ENCODE data around the gene CBX4.

The CBX4 gene

DNA sequence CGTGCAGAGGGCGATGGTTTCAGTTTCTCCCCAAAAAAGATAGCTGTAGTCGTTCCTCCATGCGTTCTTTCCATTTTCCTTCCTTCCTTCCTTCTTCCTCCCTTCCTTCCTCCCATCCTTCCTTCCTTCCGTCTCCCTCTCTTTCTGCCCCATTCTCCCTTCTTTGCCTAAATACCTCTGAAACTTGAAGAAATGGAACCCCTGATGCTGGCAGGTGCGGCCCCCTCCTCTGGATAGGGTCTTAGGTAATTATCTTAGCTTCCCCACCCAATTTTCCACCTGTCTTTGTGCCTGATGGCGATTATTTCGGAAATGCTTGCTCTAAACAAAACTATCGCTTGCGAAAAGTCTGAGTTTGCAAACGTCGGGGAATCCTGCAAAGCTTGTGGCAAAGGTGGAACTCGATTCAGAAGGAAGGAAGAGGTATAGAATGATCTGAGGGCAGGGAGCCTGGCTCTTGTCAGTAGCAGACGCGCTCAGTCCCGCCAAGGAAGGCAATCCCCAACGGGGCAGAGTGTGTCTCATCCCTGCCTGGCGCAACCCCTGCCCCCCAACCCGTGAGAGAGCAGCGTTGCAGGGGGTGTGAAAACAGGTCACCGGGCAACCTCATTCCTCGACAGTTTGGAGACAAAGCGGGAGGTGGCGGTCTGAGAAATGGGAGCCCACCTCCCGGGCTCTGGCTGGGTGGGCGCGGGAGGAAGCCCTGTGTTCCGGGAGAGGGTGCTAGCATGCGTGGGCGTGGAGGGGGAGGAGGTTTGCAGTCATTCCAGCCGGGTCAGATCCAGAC, 39.5 kb downstream of the CBX4 start:
- Histone ChIP-seq H3F3A (ENCODE audit: insufficient read depth) (peaks cover 3% of the 10 kb centered on the region; the same call in 1 of the 2 replicates), H3K4me3 (ENCODE audit: insufficient read depth, low read length, poor library complexity, severe bottlenecking) (no peak overlapping the region), H3K27ac (ENCODE audit: low read depth, low read length) (no peak overlapping the region), H4K20me1 (ENCODE audit: low read depth, low read length) (no peaks in the 10 kb centered on the region), H3K9me3 (ENCODE audit: insufficient read depth, low read length) (no peaks in the 10 kb centered on the region), H2AFZ (ENCODE audit: low read depth, low read length, severe bottlenecking) (peak overlapping the region; percentile 47), H3K4me2 (ENCODE audit: low read depth, low read length, poor library complexity, severe bottlenecking) (peak overlapping the region; percentile 49), H3K9me2 (replicated peaks; ENCODE audit: insufficient read depth, low read length) (no peaks in the 10 kb centered on the region), H3K79me2 (ENCODE audit: insufficient read depth, low read length) (peaks cover 6% of the 10 kb centered on the region), H3K36me3 (ENCODE audit: low read length) (no peaks in the 10 kb centered on the region), H3K9ac (ENCODE audit: low read length) (no peak overlapping the region; the same call in 1 of the 2 replicates), H3K27me3 (ENCODE audit: low read length) (no peaks in the 10 kb centered on the region)
- TF ChIP-seq, protein P1, sequence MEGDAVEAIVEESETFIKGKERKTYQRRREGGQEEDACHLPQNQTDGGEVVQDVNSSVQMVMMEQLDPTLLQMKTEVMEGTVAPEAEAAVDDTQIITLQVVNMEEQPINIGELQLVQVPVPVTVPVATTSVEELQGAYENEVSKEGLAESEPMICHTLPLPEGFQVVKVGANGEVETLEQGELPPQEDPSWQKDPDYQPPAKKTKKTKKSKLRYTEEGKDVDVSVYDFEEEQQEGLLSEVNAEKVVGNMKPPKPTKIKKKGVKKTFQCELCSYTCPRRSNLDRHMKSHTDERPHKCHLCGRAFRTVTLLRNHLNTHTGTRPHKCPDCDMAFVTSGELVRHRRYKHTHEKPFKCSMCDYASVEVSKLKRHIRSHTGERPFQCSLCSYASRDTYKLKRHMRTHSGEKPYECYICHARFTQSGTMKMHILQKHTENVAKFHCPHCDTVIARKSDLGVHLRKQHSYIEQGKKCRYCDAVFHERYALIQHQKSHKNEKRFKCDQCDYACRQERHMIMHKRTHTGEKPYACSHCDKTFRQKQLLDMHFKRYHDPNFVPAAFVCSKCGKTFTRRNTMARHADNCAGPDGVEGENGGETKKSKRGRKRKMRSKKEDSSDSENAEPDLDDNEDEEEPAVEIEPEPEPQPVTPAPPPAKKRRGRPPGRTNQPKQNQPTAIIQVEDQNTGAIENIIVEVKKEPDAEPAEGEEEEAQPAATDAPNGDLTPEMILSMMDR (IDR thresholded peaks at IDR 0.05; ENCODE audit: insufficient read depth, low read length, poor library complexity, severe bottlenecking), result no peak
- no peak for TF ChIP-seq EZH2phosphoT487 (conservative IDR thresholded peaks at IDR 0.05; ENCODE audit: low read length)

GRCh38 chr17:79799174-79799537, 40.1 kb downstream of the CBX4 start:
- no peaks in the 10 kb centered on the region for H4K20me1 ChIP-seq (ENCODE audit: low read depth, low read length)
- no peaks in the 10 kb centered on the region for H3K27me3 ChIP-seq (ENCODE audit: low read length)
- no peaks in the 10 kb centered on the region for H3K9me3 ChIP-seq (ENCODE audit: insufficient read depth, low read length)
- no peaks in the 10 kb centered on the region for H3F3A ChIP-seq (ENCODE audit: insufficient read depth)
- no peak overlapping the region for H2AFZ ChIP-seq (ENCODE audit: low read depth, low read length, severe bottlenecking)
- no peak overlapping the region for H3K4me3 ChIP-seq (ENCODE audit: insufficient read depth, low read length, poor library complexity, severe bottlenecking)
- no peak overlapping the region for H3K9ac ChIP-seq (ENCODE audit: low read length)
- TF ChIP-seq EZH2phosphoT487 (conservative IDR thresholded peaks at IDR 0.05; ENCODE audit: low read length), result no peak
- TF ChIP-seq, protein P1 (IDR thresholded peaks at IDR 0.05; ENCODE audit: insufficient read depth, low read length, poor library complexity, severe bottlenecking), result no peak
- no peak overlapping the region for H3K27ac ChIP-seq (ENCODE audit: low read depth, low read length)
- no peaks in the 10 kb centered on the region for H3K36me3 ChIP-seq (ENCODE audit: low read length)
- H3K4me2 ChIP-seq (ENCODE audit: low read depth, low read length, poor library complexity, severe bottlenecking), result no peak overlapping the region
- H3K79me2 ChIP-seq (ENCODE audit: insufficient read depth, low read length), result peaks cover 6% of the 10 kb centered on the region
- H3K9me2 ChIP-seq (replicated peaks; ENCODE audit: insufficient read depth, low read length), result no peaks in the 10 kb centered on the region

- Histone ChIP-seq H3K4me2 (ENCODE audit: low read depth, low read length, poor library complexity, severe bottlenecking) (no peak overlapping the region), H3K27ac (ENCODE audit: low read depth, low read length) (no peak overlapping the region), H2AFZ (ENCODE audit: low read depth, low read length, severe bottlenecking) (no peak overlapping the region), H3K9ac (ENCODE audit: low read length) (0 out of 2 replicates have a peak overlapping the region, but pooled peaks have one; percentile 50), H4K20me1 (ENCODE audit: low read depth, low read length) (no peaks in the 10 kb centered on the region), H3K27me3 (ENCODE audit: low read length) (no peaks in the 10 kb centered on the region), H3K79me2 (ENCODE audit: insufficient read depth, low read length) (peaks cover 6% of the 10 kb centered on the region), H3K4me3 (ENCODE audit: insufficient read depth, low read length, poor library complexity, severe bottlenecking) (no peak overlapping the region), H3K36me3 (ENCODE audit: low read length) (no peaks in the 10 kb centered on the region), H3K9me2 (replicated peaks; ENCODE audit: insufficient read depth, low read length) (no peaks in the 10 kb centered on the region), H3F3A (ENCODE audit: insufficient read depth) (no peaks in the 10 kb centered on the region), H3K9me3 (ENCODE audit: insufficient read depth, low read length) (no peaks in the 10 kb centered on the region)
- TF ChIP-seq, protein P1 (IDR thresholded peaks at IDR 0.05; ENCODE audit: insufficient read depth, low read length, poor library complexity, severe bottlenecking), result no peak
- no peak for TF ChIP-seq EZH2phosphoT487 (conservative IDR thresholded peaks at IDR 0.05; ENCODE audit: low read length)
These were observed 40.7 kb downstream of the CBX4 start for GRCh38 chr17:79798299-79799173.

All from SU-DHL-6 (cell line).